Fibroblast of pulmonary artery (primary cell): ENCODE measurements around the gene RNF150.
"Not testable (repeated sequence)": the region's sequence is repeated elsewhere in the genome, so short reads cannot be mapped to it uniquely, and the experiment has no call there.

Experiments used
- DNase-seq: peaks from one replicate; pipeline ENCODE4 v3.0.0-alpha.2; 2010; ENCODE audit warnings: low read depth
- H3K4me3 ChIP-seq: replicated peaks from 2 replicates; pipeline ENCODE4 v1.5.1; 2011; ENCODE audit warnings: low read depth, mild to moderate bottlenecking, control low read depth, low read length, moderate library complexity
- TF ChIP-seq, protein P1 (sequence below): IDR thresholded peaks from 2 replicates; pipeline ENCODE4 v1.5.1; 2011; ENCODE audit warnings: mild to moderate bottlenecking, control low read depth, low read length, inconsistent platforms; ENCODE audit errors: missing control alignments

RNF150 gene

GRCh38 chr4:141169391-141169790 lies 36.1 kb upstream of the RNF150 start:
- TF ChIP-seq, protein P1, sequence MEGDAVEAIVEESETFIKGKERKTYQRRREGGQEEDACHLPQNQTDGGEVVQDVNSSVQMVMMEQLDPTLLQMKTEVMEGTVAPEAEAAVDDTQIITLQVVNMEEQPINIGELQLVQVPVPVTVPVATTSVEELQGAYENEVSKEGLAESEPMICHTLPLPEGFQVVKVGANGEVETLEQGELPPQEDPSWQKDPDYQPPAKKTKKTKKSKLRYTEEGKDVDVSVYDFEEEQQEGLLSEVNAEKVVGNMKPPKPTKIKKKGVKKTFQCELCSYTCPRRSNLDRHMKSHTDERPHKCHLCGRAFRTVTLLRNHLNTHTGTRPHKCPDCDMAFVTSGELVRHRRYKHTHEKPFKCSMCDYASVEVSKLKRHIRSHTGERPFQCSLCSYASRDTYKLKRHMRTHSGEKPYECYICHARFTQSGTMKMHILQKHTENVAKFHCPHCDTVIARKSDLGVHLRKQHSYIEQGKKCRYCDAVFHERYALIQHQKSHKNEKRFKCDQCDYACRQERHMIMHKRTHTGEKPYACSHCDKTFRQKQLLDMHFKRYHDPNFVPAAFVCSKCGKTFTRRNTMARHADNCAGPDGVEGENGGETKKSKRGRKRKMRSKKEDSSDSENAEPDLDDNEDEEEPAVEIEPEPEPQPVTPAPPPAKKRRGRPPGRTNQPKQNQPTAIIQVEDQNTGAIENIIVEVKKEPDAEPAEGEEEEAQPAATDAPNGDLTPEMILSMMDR = no peak
- DNase-seq = no peak
- H3K4me3 ChIP-seq = no peak overlapping the region

DNA sequence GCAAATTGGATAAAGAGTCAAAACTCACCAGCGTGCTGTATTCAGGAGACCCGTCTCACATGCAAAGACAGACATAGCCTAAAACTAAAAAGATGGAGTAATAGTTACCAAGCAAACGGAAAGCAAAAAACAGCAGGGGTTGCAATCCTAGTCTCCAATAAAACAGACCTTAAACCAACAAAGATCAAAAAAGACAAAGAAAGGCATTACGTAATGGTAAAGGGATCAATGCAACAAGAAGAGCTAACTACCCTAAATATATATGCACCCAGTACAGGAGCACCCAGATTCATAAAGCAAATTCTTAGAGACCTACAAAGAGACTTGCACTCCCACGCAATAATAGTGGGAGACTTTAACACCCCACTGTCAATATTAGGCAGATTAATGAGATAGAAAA lies 31.7 kb upstream of the RNF150 start:
- H3K4me3 ChIP-seq, DNase-seq: not testable (repeated sequence)

DNA sequence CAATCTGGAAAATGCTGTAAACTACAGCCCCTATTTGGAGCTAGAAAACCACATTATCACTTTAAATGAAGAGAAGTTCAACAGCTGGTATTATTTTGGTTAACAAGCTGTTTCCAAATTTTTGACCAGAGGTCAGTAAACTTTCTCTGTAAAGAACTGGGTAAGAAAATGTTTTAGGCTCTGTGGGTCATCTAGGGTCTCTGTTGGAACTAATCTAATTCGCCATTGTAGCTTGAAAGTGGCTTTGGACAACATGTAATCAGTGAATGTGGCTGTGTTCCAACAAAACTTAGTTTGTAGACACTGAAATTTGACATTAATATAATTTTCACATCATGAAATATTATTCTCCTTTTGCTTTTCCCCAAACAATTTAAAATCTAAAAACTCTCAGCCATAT lies 25.8 kb upstream of the RNF150 start:
- no peak for DNase-seq
- TF ChIP-seq, protein P1 = no peak
- H3K4me3 ChIP-seq = no peak overlapping the region

DNA sequence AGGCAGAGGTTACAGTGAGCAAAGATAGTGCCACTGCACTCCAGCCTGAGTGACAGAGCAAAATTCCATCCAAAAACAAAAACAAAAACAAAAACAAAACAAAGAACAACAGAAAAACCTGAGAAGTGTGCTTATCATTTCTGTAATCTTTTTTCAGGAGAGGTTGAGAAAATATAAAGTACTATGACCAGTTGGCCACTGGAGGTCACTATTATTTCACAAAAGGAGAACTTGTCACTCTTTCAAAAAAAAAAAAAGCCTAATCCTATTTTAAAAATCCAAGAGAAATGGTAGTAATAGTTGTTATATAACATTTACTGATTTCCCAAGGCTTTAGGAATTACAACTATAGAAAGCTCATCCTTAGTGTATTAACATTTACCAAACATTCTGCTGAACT lies 24.9 kb upstream of the RNF150 start:
- TF ChIP-seq, protein P1 = peak; percentile 41
- peak; percentile 66 for DNase-seq

DNA sequence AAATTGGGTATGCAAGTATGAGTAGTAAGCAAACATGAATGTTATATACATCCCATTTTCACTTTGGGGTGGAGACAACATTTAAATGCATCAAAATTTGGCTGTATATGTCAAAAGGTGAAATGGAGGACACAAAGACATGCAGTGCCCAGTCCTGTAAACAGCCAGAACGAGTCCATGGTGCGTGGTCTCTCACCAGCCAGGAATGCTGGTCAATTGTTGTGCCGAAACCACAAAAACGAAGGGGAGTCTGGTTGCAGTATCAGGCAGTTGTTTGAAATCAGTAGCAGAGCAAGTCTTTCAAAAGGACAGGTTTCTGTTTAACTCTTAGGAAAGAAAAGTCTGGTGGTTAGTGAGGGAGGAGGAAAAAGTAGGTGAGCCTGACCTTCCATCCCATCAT lies 22.3 kb upstream of the RNF150 start:
- peak; percentile 65 for DNase-seq
- TF ChIP-seq, protein P1 = no peak
- no peak overlapping the region for H3K4me3 ChIP-seq

More for the DNA sequence above, 24.9 kb upstream of the RNF150 start:
- H3K4me3 ChIP-seq = no peak overlapping the region

GRCh38 chr4:141154725-141155124 lies 21.5 kb upstream of the RNF150 start:
- DNase-seq = no peak
- no peak overlapping the region for H3K4me3 ChIP-seq
- TF ChIP-seq, protein P1 = no peak

- DNase-seq = peak; percentile 83
- TF ChIP-seq, protein P1 = no peak
- H3K4me3 ChIP-seq = no peak overlapping the region
Observed at GRCh38 chr4:141153751-141154510, 20.7 kb upstream of the RNF150 start.
